Loucy (cell line): Measurements from ENCODE around the gene ACE2.

Source experiments
- H2AFZ ChIP-seq: fragments of 200-600 bp; sonication (generic); 2 replicates; pipeline ENCODE4 v1.6.0; 2016; ENCODE audit warnings: antibody characterized with exemption, mild to moderate bottlenecking, low read length, moderate library complexity
- H3F3A ChIP-seq: fragments of 200-600 bp; 2 replicates; pipeline ENCODE4 v1.6.0; 2016; ENCODE audit warnings: antibody characterized with exemption, low read depth, mild to moderate bottlenecking
- H3K27me3 ChIP-seq: fragments of 200-600 bp; sonication (generic); 2 replicates; pipeline ENCODE4 v1.6.1; 2014; ENCODE audit warnings: low read length, mild to moderate bottlenecking; ENCODE audit not compliant: insufficient read depth, poor library complexity, severe bottlenecking
- H3K36me3 ChIP-seq: fragments of 200-600 bp; sonication (generic); 2 replicates; pipeline ENCODE4 v1.6.1; 2016; ENCODE audit warnings: low read length; ENCODE audit not compliant: insufficient read depth
- H3K4me1 ChIP-seq: fragments of 200-600 bp; sonication (generic); 2 replicates; pipeline ENCODE4 v1.5.1; 2014; ENCODE audit warnings: low read length, mild to moderate bottlenecking; ENCODE audit not compliant: insufficient read depth, poor library complexity, severe bottlenecking
- H3K4me2 ChIP-seq: fragments of 200-600 bp; sonication (generic); 2 replicates; pipeline ENCODE4 v1.6.0; 2014; ENCODE audit warnings: antibody characterized with exemption, low read length, low read depth, mild to moderate bottlenecking; ENCODE audit not compliant: poor library complexity, severe bottlenecking
- H3K4me3 ChIP-seq: fragments of 200-600 bp; sonication (generic); 2 replicates; pipeline ENCODE4 v1.5.1; 2014; ENCODE audit warnings: low read length, mild to moderate bottlenecking, mixed read lengths; ENCODE audit not compliant: poor library complexity, severe bottlenecking
- H3K79me2 ChIP-seq: fragments of 200-600 bp; sonication (generic); 2 replicates; pipeline ENCODE4 v1.6.1; 2014; ENCODE audit warnings: low read length; ENCODE audit not compliant: insufficient read depth
- H3K9ac ChIP-seq: fragments of 200-600 bp; sonication (generic); 2 replicates; pipeline ENCODE4 v1.6.0; 2014; ENCODE audit warnings: mild to moderate bottlenecking, low read depth, low read length, moderate library complexity; ENCODE audit not compliant: poor library complexity, severe bottlenecking
- H3K9me2 ChIP-seq: fragments of 200-600 bp; sonication (generic); replicated peaks from 2 replicates; pipeline ENCODE4 v1.6.1; 2016; ENCODE audit warnings: low read depth, low read length, mixed read lengths
- H3K9me3 ChIP-seq: fragments of 200-600 bp; sonication (generic); 2 replicates; pipeline ENCODE4 v1.6.1; 2014; ENCODE audit warnings: mild to moderate bottlenecking, antibody characterized with exemption, low read length, low read depth; ENCODE audit not compliant: insufficient read depth
- H4K20me1 ChIP-seq: fragments of 200-600 bp; sonication (generic); 2 replicates; pipeline ENCODE4 v1.6.0; 2014; ENCODE audit warnings: antibody characterized with exemption, low read length, mild to moderate bottlenecking; ENCODE audit not compliant: insufficient read depth, poor library complexity, severe bottlenecking
- EZH2phosphoT487 ChIP-seq: fragments of 200-600 bp; IDR thresholded peaks from 2 replicates; pipeline ENCODE4 v1.6.1; 2018; ENCODE audit warnings: antibody characterized with exemption, mild to moderate bottlenecking, moderate library complexity, borderline replicate concordance
- TF ChIP-seq, protein P1 (sequence below): fragments of 200-600 bp; sonication (generic); conservative IDR thresholded peaks from 2 replicates; pipeline ENCODE4 v1.5.1; 2014; ENCODE audit warnings: mild to moderate bottlenecking, antibody characterized with exemption, low read length

Gene ACE2

DNA sequence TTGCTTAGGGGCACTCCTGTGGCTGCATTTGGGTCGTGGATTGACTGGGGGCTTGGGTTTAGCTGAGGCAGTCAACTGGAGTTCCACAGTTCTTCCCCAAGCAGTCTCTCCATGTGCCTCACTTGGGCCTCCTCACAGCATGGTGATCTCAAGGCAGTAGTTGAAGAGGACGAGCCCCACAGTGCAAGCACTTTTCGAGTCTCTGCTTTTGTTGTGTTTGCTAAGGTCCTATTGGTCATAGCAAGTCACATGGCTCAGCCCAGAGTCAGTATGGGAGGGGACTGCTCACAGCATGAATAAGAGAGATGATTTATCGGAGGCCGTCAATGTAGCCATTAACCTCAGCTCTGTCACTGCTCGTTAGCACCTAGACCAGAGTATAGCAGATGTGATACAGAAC is 70.4 kb downstream of the ACE2 start:
- no peaks in the 10 kb centered on the region for H3K79me2 ChIP-seq
- H2AFZ ChIP-seq = no peak overlapping the region
- no peaks in the 10 kb centered on the region for H3K27me3 ChIP-seq
- TF ChIP-seq EZH2phosphoT487 = no peak
- TF ChIP-seq, protein P1, sequence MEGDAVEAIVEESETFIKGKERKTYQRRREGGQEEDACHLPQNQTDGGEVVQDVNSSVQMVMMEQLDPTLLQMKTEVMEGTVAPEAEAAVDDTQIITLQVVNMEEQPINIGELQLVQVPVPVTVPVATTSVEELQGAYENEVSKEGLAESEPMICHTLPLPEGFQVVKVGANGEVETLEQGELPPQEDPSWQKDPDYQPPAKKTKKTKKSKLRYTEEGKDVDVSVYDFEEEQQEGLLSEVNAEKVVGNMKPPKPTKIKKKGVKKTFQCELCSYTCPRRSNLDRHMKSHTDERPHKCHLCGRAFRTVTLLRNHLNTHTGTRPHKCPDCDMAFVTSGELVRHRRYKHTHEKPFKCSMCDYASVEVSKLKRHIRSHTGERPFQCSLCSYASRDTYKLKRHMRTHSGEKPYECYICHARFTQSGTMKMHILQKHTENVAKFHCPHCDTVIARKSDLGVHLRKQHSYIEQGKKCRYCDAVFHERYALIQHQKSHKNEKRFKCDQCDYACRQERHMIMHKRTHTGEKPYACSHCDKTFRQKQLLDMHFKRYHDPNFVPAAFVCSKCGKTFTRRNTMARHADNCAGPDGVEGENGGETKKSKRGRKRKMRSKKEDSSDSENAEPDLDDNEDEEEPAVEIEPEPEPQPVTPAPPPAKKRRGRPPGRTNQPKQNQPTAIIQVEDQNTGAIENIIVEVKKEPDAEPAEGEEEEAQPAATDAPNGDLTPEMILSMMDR = no peak
- no peaks in the 10 kb centered on the region for H4K20me1 ChIP-seq
- no peaks in the 10 kb centered on the region for H3F3A ChIP-seq
- H3K4me3 ChIP-seq = no peak overlapping the region
- no peaks in the 10 kb centered on the region for H3K36me3 ChIP-seq
- no peaks in the 10 kb centered on the region for H3K9me2 ChIP-seq
- no peaks in the 10 kb centered on the region for H3K9me3 ChIP-seq
- no peak overlapping the region for H3K4me2 ChIP-seq
- no peak overlapping the region for H3K9ac ChIP-seq
- H3K4me1 ChIP-seq = peaks cover 12% of the 10 kb centered on the region

DNA sequence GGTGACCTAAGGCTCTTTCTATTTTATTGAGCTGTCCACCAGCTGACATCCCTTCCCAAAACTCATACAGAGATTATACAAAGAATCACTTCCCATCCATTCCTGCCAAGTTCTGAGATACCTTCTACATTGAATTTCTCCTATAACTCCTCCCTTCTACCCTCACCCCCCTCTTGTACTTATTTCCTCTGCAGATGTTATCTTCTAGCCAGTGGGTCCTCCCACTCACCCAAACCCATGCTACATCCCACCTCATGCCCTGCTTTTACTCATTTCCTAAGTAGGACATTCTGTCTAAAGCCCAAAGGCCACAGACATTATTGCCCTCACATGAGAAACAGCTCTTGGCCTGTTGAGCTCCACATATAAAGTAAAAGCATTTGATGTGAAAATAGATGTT is 71.6 kb downstream of the ACE2 start:
- Histone ChIP-seq H3K4me1 (peaks cover 12% of the 10 kb centered on the region), H3K9me3 (no peaks in the 10 kb centered on the region), H3K27me3 (no peaks in the 10 kb centered on the region), H2AFZ (no peak overlapping the region; the same call in 1 of the 2 replicates), H3K9ac (no peak overlapping the region), H3K4me3 (no peak overlapping the region), H3K79me2 (no peaks in the 10 kb centered on the region), H3F3A (no peaks in the 10 kb centered on the region), H3K4me2 (peak overlapping the region; percentile 47), H3K9me2 (no peaks in the 10 kb centered on the region), H4K20me1 (no peaks in the 10 kb centered on the region), H3K36me3 (no peaks in the 10 kb centered on the region)
- no peak for TF ChIP-seq EZH2phosphoT487
- TF ChIP-seq, protein P1 = no peak

GRCh38 chrX:15525664-15526416 is 74.9 kb downstream of the ACE2 start:
- no peaks in the 10 kb centered on the region for H4K20me1 ChIP-seq
- H3K27me3 ChIP-seq = no peaks in the 10 kb centered on the region
- H3K9me3 ChIP-seq = no peaks in the 10 kb centered on the region
- TF ChIP-seq, protein P1 = no peak
- TF ChIP-seq EZH2phosphoT487 = no peak
- no peaks in the 10 kb centered on the region for H3F3A ChIP-seq
- H2AFZ ChIP-seq = no peak overlapping the region
- H3K9me2 ChIP-seq = no peaks in the 10 kb centered on the region
- no peaks in the 10 kb centered on the region for H3K79me2 ChIP-seq
- H3K36me3 ChIP-seq = no peaks in the 10 kb centered on the region
- H3K9ac ChIP-seq = no peak overlapping the region
- no peak overlapping the region for H3K4me3 ChIP-seq
- H3K4me1 ChIP-seq = peaks cover 12% of the 10 kb centered on the region
- H3K4me2 ChIP-seq = no peak overlapping the region
